Activated gamma-delta T cell (primary cell): Measurements from ENCODE around the gene PTOV1.

Experiments used
- DNase-seq: peaks from one replicate; lab custom pipeline; 2025; lab: John Stamatoyannopoulos, UW
- total RNA-seq, 2 donors: gene quantifications; one replicate each; lab custom pipeline; 2026; lab: John Stamatoyannopoulos, UW

PTOV1 gene
- 83.3 to 98.0 reads per million in 2 donors for total RNA-seq

- DNase-seq, result peak; percentile 79
Measured at GRCh38 chr19:49850487-49851342, at the start of gene PTOV1. PTOV1 (plus strand) TSS chr19:49851159.

GRCh38 chr19:49801401-49801888, 49.5 kb upstream of the PTOV1 start:
- no peak for DNase-seq

GRCh38 chr19:49801966-49802661, 48.8 kb upstream of the PTOV1 start:
- DNase-seq, result no peak

- no peak for DNase-seq
Measured at GRCh38 chr19:49802836-49803528, 48.0 kb upstream of the PTOV1 start.

- no peak for DNase-seq
Measured at GRCh38 chr19:49803529-49803856, 47.5 kb upstream of the PTOV1 start.

GRCh38 chr19:49805822-49806619, 44.9 kb upstream of the PTOV1 start:
- no peak for DNase-seq

- no peak for DNase-seq
Measured at GRCh38 chr19:49806620-49806959, 44.4 kb upstream of the PTOV1 start.

- no peak for DNase-seq
Measured at GRCh38 chr19:49807058-49807903, 43.7 kb upstream of the PTOV1 start.

- no peak for DNase-seq
Measured at GRCh38 chr19:49807904-49808675, 42.9 kb upstream of the PTOV1 start.

- DNase-seq, result peak; percentile 60
Measured at GRCh38 chr19:49808711-49809159, 42.2 kb upstream of the PTOV1 start.

- no peak for DNase-seq
Measured at GRCh38 chr19:49809160-49809940, 41.6 kb upstream of the PTOV1 start.

GRCh38 chr19:49809941-49810389, 41.0 kb upstream of the PTOV1 start:
- DNase-seq, result no peak

- DNase-seq, result no peak
Measured at GRCh38 chr19:49811328-49811727, 39.6 kb upstream of the PTOV1 start.

- DNase-seq, result no peak
Measured at GRCh38 chr19:49812452-49812996, 38.4 kb upstream of the PTOV1 start.

- peak; percentile 76 for DNase-seq
Measured at GRCh38 chr19:49812997-49813861, 37.7 kb upstream of the PTOV1 start, which contains the start of gene FUZ. FUZ (minus strand) TSS chr19:49813292; CDS start chr19:49813106, 186 bp downstream.

- DNase-seq, result no peak
Measured at GRCh38 chr19:49814010-49814409, 36.9 kb upstream of the PTOV1 start.

- no peak for DNase-seq
Measured at GRCh38 chr19:49816590-49816989, 34.4 kb upstream of the PTOV1 start.
